Inflammatory macrophage treated with lipopolysaccharide for 1 hour (primary cell): ENCODE data around the gene LIPG.
A peak's percentile ranks its signal among the peaks of the same experiment; 100 is the strongest.
"Not testable (repeated sequence)": the region's sequence is repeated elsewhere in the genome, so short reads cannot be mapped to it uniquely, and the experiment has no call there.

Source experiments
- DNase-seq, 2 donors: peaks; one replicate each; pipeline ENCODE4 v3.0.0-alpha.2; 2020 to 2022

The LIPG gene

DNA sequence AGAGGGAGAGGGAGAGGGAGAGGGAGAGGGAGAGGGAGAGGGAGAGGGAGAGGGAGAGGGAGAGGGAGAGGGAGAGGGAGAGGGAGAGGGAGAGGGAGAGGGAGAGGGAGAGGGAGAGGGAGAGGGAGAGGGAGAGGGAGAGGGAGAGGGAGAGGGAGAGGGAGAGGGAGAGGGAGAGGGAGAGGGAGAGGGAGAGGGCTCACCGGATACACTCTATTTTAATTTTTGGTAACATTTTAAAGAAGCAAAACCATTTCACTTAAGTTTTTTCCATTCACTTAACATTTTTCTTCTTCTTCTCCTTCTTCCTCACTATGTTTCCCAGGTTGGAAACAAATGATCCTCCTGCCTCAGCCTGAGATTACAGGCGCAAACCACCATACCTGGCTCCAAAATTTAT is 17.2 kb downstream of the LIPG start:
- DNase-seq: not testable (repeated sequence)

DNA sequence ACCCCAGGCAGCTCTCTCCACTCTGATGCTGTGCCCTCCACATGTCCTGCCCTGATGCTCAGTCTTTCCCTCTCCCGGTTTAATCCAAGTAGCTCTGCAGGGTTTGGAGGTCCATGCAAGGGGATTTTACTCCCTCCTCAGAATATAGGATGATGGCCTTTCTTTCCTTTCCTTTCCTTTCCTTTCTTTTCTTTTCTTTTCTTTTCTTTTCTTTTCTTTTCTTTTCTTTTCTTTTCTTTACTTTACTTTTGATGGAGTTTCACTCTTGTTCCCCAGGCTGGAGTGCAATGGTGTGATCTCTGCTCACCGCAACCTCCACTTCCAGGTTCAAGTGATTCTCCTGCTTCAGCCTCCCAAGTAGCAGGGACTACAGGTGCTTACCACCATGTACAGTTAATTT is 17.7 kb downstream of the LIPG start:
- not testable (repeated sequence) for DNase-seq

DNA sequence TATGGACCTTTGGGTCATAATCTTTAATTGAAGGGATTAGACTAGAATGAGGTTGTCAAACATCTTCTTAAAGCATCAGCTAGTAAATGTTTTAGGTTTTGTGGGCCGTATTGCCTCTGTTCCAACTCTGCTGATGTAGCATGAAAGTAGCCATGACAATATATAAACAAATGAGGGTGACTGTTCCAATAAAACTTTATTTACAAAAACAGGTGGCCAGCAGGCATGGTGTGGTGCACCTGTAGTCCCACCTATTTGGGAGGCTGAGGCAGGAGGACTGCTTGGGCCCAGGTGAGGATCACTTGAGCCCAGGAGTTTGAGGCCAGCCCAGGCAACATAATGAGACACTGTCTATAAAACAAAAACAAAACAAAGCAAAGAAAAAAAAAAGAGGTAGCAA is 18.4 kb downstream of the LIPG start:
- no peak for DNase-seq

DNA sequence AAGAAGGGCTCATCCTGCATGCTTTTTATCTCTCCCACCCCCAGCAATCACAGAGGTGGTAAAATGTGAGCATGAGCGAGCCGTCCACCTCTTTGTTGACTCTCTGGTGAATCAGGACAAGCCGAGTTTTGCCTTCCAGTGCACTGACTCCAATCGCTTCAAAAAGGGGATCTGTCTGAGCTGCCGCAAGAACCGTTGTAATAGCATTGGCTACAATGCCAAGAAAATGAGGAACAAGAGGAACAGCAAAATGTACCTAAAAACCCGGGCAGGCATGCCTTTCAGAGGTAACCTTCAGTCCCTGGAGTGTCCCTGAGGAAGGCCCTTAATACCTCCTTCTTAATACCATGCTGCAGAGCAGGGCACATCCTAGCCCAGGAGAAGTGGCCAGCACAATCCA is 19.5 kb downstream of the LIPG start:
- DNase-seq: peak; percentile 15 to 47

DNA sequence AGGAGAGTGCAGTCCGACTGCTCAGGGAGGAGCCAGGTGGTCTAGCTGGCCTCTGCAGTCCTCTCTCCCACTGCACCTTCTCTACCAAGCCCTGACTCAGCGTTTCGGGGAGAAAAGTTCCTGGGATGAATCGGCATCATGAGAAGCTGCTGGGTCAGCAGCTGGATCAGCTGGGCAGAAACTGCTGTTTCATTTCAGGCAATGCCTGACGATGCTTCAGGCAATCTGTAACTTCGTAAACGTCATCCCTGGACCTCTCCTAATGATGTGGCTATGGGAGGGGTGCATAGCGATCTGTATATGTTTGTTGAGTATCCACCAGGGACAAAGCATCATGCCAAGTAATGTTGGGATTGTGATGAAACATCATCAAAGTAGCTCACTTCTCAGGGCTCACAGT is 20.7 kb downstream of the LIPG start:
- DNase-seq: no peak

DNA sequence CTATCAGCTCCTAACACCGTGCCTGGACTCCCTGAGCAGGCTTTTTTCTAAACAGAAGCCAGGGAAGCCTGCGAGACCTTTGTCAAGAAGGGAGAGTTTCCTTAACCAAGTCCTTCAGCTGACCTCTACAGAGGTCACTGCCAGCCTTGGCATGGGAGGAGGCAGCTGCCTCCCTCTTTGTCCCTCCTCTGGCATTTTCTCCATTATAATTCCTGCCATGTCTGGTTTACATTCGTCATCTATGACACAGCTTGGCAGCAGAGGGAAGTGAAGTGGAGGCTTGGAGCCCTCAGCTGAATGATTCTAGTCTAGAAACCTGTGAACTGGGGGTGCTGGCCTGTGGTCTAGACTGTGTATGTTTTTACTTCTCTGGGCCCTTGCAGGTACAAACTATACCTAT is 22.5 kb downstream of the LIPG start:
- DNase-seq: no peak

DNA sequence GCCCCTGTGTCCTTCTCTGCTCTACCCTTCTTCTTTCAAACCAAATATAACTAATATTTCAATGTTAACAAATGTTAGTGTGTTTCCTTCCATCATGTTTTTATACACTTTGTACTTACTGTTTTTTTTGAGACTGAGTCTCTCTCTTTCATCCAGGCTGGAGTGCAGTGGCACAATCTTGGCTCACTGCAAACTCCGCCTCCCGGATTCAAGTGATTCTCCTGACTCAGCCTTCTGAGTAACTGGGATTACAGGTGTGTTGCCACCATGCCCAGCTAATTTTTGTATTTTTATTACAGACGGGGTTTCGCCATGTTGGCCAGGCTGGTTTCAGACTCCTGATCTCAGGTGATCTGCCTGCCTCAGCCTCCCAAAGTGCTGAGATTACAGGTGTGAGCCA is 23.1 kb downstream of the LIPG start:
- not testable (repeated sequence) for DNase-seq

DNA sequence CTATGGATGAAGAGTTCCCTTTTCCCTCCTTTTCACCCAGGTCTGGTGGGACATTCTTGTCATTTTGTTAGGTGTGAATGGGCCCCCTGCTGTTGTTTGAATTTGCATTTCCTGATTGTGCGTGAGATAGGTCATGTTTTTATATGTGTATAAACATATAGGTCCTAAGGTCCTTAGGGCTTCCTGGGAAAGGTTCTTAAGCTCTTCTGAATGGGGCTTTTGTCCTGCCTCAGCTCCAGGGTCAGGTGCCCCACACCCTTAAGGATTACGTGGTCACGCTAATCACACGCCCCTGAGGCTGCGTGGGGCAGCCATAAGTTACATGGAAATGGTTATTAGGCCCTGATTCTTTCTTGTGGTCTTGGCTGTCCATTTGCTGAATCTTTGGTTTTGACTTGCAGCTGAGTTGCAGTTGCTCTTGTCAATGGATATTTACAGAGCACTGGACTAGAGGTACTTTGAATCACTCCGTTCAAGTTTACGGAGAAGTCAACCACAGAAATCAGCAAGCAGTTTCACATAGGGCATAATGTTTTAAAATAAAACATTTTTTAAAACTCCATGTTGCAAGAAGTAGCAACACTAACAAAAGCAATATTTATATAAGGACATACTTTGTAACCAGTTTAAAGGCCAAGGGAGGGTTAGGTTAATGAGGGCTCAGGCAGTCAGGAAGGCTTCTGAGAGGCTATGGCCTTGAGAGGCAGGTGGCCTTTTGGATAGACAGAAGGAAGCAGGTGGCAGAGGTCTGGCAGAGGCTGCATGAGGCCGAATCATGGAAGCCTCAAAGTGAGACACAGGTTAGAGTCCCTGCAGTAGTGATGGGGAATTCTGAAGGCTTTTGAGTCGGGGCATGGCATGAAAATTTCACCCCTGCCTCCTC is 24.2 kb downstream of the LIPG start:
- no peak for DNase-seq

DNA sequence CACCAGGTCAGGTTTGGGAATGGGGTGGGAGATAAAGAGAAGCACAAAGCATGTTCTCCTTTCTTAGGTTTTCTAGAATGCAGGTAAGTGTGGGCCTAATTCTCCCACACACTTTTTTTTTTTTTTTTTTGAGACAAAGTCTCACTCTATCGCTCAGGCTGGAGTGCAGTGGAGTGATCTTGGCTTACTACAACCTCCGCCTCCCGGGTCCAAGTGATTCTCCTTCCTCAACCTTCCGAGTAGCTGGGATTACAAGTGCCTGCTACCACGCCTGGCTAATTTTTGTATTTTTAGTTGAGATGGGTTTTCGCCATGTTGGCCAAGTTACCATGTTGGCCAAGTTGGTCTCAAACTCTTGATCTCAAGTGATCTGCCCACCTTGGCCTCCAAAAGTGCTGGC is 26.3 kb downstream of the LIPG start:
- DNase-seq: no peak

DNA sequence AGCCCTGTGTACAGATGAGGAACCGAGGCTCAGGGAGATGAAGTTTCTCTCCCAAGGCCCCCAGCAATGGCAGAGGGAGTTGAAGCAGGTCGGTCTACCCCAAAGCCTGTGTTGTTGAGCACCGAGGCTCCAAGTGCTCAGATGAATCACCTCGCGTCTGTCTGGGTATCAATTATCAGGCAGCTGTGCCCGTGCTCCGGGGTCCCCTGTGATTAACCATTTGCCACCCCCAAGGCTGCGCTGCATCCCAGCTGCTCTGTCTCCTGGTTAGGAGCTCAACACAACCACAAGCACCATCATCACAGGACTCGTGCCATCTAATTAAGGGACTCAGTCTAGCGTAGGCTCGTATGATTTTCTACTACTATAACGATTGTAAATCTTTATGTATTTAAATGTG is 27.1 kb downstream of the LIPG start:
- no peak for DNase-seq

DNA sequence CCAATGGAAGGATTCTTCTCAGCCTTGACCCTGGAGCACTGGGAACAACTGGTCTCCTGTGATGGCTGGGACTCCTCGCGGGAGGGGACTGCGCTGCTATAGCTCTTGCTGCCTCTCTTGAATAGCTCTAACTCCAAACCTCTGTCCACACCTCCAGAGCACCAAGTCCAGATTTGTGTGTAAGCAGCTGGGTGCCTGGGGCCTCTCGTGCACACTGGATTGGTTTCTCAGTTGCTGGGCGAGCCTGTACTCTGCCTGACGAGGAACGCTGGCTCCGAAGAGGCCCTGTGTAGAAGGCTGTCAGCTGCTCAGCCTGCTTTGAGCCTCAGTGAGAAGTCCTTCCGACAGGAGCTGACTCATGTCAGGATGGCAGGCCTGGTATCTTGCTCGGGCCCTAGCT is 28.8 kb downstream of the LIPG start:
- DNase-seq: no peak

DNA sequence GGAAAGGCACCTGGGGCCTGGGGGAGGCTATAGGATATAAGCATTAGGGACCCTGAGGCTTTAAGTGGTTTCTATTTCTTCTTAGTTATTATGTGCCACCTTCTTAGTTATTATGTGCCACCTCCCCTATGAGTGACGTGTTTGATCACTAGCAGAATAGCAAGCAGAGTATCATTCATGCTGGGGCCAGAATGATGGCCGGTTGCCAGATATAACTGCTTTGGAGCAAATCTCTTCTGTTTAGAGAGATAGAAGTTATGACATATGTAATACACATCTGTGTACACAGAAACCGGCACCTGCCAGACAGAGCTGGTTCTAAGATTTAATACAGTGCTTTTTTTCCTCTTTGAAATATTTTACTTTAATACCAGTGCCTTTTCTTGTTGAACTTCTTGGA is 29.4 kb downstream of the LIPG start:
- no peak for DNase-seq

DNA sequence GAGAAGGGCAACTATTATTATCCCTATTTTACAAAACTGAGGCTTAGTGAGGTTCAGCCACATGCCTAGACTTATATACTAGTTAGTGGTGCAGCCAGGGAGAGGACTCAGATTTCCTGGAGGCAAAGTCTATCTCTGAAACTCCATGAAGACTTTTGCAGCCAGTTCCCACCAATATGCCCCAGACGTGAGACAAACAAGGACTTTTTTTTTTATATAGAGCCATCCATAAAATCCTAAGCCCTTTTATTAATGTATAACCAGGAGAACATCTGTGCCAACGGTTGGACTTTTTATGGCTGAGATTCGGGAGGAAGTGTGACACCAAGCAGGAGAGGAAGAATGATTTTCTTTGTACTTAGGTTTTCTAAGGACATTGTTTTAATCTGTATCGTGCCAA is 29.9 kb downstream of the LIPG start:
- DNase-seq: no peak

DNA sequence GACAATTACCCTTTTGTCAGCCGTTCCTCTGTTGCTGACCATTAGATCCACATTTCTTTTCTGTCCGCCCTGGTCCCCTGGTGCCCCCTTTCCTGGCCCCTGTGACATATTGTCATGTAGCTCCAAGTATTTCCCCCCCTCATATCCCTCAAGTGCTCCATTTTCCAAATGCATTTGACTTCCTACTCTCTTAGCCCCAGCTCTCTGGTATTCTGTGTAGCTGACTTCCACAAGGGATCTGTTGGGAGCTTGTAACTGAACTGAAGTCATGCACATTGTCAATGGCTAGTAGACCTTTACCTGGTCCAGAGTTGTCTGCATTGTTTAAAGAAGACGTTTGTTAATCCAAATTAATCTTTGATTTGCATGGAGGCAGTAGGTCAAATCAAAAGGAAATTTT is 34.8 kb downstream of the LIPG start:
- DNase-seq: no peak

DNA sequence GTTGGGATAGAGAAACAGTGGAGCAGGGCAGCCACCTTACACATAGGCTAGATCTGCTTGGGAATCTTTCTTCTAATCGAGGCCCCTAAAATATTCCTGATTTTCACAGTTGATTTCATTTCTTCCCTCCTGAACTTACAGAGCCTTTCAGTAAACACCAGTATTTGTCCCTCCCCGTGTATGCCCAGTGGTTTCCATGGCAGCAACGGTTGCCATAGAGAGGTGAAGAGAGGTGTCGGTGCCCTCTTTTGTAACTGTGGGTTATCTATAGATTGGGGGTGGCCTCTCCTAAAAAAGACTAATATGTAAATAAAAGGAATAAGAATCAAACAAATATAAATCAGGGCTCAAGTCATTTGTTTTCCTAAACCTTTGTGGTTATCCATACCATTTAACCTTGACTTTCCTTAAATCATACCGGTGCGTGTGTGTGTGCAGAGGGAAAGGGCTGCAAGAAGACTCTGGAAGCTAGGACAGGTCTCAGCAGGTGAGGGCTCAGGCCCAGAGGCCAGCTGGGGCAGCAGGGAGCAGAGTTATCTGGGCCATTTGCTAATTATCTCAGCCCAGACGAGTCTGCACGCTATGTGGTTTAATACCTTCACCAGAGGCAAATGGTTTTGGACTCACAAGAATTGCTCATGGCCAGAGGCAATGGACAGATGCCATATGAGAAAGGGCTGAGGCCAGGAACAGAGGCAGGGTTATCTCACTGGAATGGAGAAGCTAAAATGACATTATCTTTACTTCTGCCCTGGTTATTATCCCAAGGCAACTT is 35.5 kb downstream of the LIPG start:
- DNase-seq: no peak

DNA sequence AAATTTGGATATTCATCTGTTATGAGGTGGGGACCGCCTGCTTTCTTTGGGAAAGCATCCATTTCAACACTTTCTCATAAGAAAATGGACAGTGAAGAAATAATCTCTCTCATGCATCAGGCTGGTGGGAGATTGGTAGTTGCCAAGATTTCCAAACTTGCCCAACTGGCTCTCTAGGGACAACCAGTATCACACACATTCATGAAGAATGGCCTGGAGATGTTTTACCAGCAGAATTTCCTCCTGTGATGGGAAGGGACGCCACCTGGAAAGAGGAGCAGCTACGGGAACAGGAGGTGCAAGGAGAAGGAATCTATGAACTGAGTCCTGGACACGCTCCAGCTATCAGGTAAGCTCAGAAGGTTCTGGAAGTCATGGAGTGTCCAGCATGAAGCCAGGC is 39.4 kb downstream of the LIPG start:
- DNase-seq: no peak

DNA sequence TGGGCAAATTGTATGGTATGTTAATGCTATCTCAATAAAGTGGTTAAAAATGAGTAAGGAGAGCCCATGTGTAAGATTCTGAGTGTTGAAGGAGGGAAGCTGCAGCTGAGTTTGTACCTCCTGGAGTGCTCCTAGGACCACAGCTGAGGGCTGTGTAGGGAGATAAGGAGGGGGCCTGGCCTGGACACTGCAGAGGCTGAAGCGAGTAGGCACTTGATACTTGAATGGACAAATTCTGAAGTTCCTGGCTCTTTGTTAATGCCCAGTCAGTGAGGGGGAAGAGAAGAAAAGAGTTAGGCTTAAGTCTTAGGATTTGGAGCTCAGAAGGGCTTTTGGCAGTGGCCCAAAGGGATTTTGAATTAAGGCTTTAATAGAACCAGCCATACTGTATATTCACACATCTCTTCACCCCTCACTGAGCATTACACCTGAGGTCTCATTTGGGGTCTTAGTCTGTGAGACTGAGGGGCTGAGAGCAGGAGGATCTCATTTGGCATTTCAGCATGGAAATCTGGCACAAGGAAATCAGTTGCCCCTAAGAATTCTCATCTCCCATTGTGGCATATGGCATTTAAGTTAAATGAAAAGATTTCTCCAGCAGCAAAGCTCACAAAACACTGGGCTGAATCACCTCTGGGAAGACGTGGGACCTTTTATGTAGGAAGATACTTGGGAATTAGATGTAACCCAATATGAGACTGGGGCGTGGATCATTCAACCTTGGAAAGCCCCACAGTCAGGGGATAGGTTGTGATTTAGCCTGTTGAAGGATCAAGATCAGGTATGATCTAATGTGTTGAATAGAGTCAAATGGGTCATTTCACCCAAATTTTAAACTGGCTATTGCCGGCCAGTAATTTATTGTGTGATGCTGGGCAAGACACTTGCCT is 46.8 kb downstream of the LIPG start:
- no peak for DNase-seq

DNA sequence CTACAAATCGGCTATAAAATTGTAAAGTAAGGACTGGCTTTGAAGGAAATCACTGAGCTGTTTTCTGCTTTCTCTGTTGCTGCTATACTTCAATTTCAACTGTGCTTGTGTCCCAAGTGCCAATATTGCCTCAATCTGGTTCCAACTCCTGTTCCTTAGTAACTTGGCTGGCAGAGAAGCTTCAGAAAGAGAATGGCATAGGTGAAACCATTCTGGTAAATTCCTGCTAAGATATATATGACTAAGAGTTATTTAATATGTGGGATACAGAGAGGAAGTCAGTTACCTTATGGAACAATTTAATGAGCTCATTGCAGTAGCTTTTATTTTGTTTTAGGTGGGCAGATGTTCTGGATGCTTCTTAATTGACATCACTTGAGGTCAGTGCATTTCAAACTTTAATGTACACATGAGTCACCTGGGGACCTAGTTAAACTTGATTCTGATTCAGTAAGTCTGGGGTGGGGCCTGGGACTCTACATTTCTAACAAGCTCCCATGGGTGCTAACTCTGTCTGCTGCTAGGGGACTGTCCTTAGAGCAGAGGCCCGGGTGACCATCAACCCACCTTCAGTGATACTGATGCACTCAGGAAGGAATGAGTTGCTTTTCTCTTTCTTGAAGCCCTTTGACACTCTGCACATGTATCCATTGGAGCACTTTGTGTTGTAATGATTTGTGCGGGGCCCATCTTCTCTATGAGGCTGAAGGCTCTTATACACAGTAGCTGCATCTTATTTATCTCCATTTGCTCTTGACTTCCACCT is 47.6 kb downstream of the LIPG start:
- DNase-seq: no peak

DNA sequence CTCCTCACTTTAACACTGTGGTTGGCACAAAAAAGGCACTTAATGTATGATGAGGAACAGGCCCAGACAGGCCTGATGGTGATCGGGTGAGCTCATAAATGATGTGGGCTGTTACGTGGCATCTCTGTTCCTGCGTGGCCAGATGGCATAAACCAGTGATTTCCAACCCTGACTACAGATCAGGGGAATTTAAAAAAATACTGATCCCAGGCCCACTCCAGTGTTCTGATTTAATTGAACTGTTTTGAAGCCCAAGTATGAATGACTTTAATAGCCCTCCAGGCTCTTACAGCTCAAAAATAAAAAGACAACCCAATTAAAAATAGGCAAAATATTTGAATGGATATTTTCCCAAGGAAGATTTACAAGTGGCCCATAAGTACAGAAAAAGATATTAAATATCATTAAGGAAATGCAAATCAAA is 48.2 kb downstream of the LIPG start:
- no peak for DNase-seq

DNA sequence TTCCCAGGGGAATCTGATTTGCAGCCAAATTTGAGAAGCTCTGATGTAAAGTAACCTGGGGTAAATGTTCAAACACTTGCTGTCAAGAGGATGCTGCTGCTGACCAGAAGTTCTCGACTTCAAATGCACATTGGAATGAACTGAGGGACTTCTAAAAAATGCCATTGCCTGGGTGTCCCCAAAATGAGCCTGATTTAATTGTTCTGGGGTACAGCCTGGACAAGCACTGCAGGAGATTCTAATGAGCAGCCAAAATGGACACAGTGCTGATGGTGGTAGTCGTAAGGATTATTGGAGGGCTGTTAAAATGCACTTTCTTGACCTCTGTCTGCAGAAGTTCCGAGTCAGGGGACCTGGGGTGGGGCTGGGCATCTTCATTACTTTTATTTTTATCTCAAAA is 49.5 kb downstream of the LIPG start:
- DNase-seq: no peak

DNA sequence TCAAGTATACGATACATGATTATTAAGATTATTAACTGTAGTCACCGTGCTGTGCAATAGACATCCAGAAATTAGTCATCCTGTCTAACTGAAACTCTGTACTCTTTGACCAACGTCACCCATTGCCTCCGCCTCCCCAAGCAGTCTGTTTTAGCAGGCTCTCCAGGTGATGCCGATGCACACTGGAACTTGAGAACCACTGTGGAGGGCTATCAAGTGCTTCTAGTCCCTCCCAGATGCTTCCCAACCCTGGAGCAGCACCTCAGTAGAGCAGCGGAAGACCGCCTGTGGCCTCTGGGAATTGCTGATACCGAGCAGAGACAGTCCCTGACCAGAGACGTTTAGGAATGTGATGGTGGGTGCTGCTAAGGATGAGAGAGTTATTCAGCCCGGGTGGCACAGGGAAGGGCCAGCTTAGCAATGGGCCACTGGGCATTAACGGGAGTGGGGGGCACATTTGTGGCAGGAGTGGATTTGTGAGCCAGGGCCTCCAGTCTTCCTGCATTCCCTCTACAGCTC is 50.7 kb downstream of the LIPG start:
- DNase-seq: no peak

DNA sequence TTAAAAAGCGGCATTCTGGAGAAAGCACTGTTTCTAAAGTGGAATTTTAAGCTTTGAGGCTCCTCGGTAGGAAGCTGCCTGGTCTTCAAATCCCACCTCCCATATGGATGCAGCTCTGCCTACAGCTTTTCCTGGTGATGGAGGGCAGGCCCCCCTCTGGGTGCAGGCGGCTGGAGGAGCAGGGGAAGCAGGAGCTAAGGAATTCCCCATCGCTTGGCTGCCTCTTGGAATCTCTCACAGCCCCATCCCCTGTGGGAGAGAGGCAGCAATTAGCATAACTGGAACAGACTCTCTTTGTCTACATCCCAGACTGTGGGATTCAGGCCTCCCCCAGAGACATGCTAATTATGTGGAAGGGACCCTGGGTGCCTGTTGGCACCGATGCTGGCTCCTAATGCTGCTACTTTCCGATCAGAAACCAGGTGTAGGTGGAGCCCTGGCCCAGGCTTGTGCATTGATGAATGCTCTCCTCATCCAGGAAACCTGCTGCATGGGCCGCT is 51.3 kb downstream of the LIPG start:
- no peak for DNase-seq
